Retinal pigment epithelial cell (primary cell): Measurements from ENCODE around the gene FAM83D.
"Not testable (repeated sequence)": the region's sequence is repeated elsewhere in the genome, so short reads cannot be mapped to it uniquely, and the experiment has no call there.

Source experiments
- DNase-seq: peaks from one replicate; pipeline ENCODE4 v3.0.0-alpha.2; 2010; ENCODE audit warnings: low read depth
- H3K4me3 ChIP-seq: 2 replicates; pipeline ENCODE4 v1.5.1; 2011; ENCODE audit warnings: mild to moderate bottlenecking, low read length, control low read depth, moderate library complexity
- CTCF ChIP-seq: conservative IDR thresholded peaks from 2 replicates; pipeline ENCODE4 v1.5.1; 2011; ENCODE audit warnings: low read depth, low read length, control low read depth, inconsistent platforms

Gene FAM83D

GRCh38 chr20:38990728-38991127 lies 64.5 kb downstream of the FAM83D start:
- DNase-seq, result no peak
- H3K4me3 ChIP-seq, result no peak overlapping the region
- no peak for TF ChIP-seq CTCF

GRCh38 chr20:38991814-38992704 lies 65.8 kb downstream of the FAM83D start:
- TF ChIP-seq CTCF, result no peak
- no peak for DNase-seq
- no peak overlapping the region for H3K4me3 ChIP-seq

DNA sequence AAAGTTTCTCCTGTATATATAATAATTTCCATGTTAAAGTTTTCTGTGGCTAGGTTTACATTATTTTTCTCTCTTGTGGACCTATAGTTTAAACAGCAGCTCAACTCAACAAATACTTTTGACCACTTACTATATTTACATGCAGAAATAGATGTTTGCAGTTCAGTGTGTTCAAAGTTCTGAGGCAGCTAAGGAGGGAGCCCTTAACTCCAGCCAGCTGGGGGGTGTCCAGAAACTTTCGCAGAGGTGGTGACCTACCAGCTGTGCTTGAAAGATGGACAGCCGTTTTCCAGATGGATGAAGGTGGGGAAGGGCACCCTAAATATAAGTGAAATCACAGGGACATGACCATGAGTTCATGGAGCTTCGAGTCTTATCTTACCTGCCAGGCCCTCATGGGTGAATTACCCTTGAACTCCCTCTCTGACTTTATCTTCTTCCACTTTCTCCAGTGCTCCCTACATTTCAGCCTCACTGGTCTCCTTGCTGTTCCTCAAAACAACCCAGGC lies 69.4 kb downstream of the FAM83D start:
- no peak for TF ChIP-seq CTCF
- H3K4me3 ChIP-seq, result no peak overlapping the region
- DNase-seq, result no peak

- not testable (repeated sequence) for DNase-seq, H3K4me3 ChIP-seq
Observed at GRCh38 chr20:38996866-38997265, 70.6 kb downstream of the FAM83D start.

DNA sequence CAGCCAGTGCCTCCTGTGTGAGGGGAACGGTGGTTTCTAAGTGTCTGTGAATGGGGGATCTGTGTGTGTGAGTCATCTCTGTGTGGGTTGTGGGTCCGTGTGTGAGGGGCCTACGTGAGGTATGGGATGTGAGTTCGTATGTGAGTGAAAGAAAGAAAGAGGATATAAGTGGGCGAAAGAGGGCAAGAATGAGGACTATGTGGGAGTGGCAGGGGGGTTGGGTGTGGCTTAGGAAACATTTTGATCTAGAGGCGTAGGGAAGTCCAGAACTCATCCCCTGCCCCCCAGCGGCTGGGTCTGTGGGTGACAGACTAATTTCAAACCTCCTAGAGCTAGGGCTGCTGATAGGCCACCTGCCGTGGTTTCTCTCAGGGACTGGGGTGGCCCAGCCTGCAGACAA lies 71.4 kb downstream of the FAM83D start:
- H3K4me3 ChIP-seq, result no peak overlapping the region
- no peak for TF ChIP-seq CTCF
- no peak for DNase-seq

- TF ChIP-seq CTCF, result no peak
- H3K4me3 ChIP-seq, result no peak overlapping the region
- no peak for DNase-seq
Observed at GRCh38 chr20:38999217-38999616, 73.0 kb downstream of the FAM83D start.

DNA sequence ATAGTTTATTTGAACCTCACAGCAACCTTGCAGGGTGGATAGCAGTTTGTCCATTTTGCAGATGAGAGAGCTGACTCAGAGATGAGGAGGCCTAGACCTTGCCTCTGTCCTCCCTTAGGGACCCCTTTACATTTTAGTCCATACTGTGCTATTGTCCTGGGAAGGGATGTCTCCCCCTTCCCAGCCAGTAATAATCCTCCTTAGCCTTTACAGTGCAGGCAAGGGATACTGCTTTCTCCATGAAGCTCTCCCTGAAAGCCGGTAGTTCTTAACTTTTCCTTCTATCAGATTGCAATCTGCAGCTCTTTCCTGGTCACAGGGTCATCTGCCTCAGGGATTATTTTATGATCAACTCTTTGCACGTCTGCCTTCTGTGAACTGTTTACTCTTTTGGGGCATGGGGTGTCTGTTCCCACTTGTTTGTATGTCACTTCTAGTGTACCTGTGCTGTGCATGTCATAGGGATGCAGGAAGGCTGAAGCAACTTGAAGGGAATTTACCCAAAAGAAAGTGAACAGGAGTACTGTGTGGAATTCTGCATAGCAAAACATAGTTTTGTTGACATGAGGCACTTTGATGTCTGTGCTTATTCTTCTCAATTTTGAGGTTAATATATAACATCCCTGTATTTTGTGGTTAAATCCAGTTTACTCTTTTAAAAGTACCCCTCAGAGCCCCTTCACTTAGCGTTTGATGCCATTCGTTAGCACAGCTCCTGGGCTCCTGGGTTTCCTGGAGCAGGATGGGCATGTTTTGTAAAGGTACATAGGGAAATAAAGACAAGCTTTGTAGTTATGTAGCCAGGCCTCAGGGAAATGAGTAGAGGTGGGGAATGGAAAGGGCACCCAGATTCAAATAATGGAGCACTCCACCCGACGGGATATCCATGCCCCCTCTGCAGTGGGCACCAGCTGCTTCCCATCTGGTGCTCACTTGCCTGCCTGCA lies 74.0 kb downstream of the FAM83D start:
- H3K4me3 ChIP-seq, result no peak overlapping the region
- no peak for TF ChIP-seq CTCF
- no peak for DNase-seq
